SU-DHL-6 (cell line): ENCODE results near the gene PMF1.

Experiments used
- EZH2phosphoT487 ChIP-seq: fragments of 200-600 bp; sonication (generic), shearing (Covaris generic); conservative IDR thresholded peaks from 2 replicates; pipeline ENCODE4 v1.6.1; 2018; ENCODE audit warnings: mild to moderate bottlenecking, antibody characterized with exemption, low read length, moderate library complexity, mixed read lengths
- TF ChIP-seq, protein P1 (sequence below): fragments of 200-600 bp; sonication (generic); IDR thresholded peaks from one replicate; pipeline ENCODE4 v1.5.1; 2017; ENCODE audit warnings: antibody characterized with exemption, mild to moderate bottlenecking, low read length, moderate library complexity; ENCODE audit not compliant: insufficient read depth, poor library complexity, severe bottlenecking

DNA sequence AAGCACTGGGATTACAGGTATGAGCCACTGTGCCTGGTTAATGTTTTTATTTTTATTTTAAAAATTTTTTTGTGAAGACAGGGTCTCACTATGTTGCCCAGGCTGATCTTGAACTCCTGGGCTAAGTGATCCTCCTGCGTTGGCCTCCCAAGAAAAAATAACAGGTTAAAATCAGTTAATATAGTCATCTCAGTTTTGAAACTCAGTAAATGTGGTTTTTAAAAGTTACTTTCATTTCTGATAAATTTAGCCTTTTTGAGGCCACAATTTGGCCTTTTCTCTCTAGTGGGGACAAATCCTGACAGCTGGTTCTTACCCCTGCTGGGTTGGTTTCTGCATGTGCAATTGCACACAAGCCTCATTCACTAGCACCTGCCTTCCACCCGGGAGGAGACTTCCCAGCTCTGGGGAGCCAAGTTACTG, 13.3 kb downstream of the PMF1 start:
- TF ChIP-seq, protein P1, sequence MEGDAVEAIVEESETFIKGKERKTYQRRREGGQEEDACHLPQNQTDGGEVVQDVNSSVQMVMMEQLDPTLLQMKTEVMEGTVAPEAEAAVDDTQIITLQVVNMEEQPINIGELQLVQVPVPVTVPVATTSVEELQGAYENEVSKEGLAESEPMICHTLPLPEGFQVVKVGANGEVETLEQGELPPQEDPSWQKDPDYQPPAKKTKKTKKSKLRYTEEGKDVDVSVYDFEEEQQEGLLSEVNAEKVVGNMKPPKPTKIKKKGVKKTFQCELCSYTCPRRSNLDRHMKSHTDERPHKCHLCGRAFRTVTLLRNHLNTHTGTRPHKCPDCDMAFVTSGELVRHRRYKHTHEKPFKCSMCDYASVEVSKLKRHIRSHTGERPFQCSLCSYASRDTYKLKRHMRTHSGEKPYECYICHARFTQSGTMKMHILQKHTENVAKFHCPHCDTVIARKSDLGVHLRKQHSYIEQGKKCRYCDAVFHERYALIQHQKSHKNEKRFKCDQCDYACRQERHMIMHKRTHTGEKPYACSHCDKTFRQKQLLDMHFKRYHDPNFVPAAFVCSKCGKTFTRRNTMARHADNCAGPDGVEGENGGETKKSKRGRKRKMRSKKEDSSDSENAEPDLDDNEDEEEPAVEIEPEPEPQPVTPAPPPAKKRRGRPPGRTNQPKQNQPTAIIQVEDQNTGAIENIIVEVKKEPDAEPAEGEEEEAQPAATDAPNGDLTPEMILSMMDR, result no peak
- TF ChIP-seq EZH2phosphoT487, result no peak
